Caco-2 (cell line): ENCODE data around the gene NCR2. TPM values are rescaled to one million over a fixed set of nuclear protein-coding genes. Genes with fewer than 3 reads are reported as not detected.
A peak's percentile ranks its signal among the peaks of the same experiment; 100 is the strongest.

Experiments
- BruUV-seq: library from RNA; stranded (reverse); fragments of 400-500 nt; replicated peaks from 2 replicates; lab custom pipeline; 2021; lab: Mats Ljungman, UMichigan
- CTCF ChIA-PET: fragments of 300-600 bp; sonication (Branson Sonifier 250); formaldehyde crosslinking; loops from one replicate; lab custom pipeline; 2022; ENCODE audit warnings: antibody characterized with exemption; lab: Charles Lee
- POLR2A ChIA-PET: fragments of 300-600 bp; sonication (Branson Sonifier 250); formaldehyde crosslinking; loops from one replicate; lab custom pipeline; 2022; ENCODE audit warnings: antibody characterized with exemption; lab: Charles Lee
- DNase-seq, 2 experiments: peaks; one replicate each; pipeline versions ENCODE4 v3.0.0 to v3.0.0-alpha.2; 2020 to 2022
- H3K27me3 ChIP-seq: replicated peaks from 2 replicates; pipeline ENCODE4 v1.6.0; 2011; ENCODE audit warnings: low read length; ENCODE audit not compliant: control insufficient read depth, insufficient read depth
- H3K36me3 ChIP-seq: 2 replicates; pipeline ENCODE4 v1.5.1; 2011; ENCODE audit warnings: low read length; ENCODE audit not compliant: control insufficient read depth, insufficient read depth
- H3K4me1 ChIP-seq: fragments of 250-450 bp; sonication (Bioruptor Pico); 2 replicates; pipeline ENCODE4 v1.5.1; 2020; ENCODE audit warnings: mild to moderate bottlenecking
- H3K4me3 ChIP-seq: 2 replicates; pipeline ENCODE4 v1.5.1; 2011; ENCODE audit warnings: low read depth, mild to moderate bottlenecking, control low read depth, low read length
- H3K9me3 ChIP-seq: fragments of 250-450 bp; sonication (Bioruptor Pico); 2 replicates; pipeline ENCODE4 v1.5.1; 2020; ENCODE audit warnings: mild to moderate bottlenecking, moderate library complexity
- H3K27ac Mint-ChIP-seq: one replicate; pipeline ENCODE4 v1.8.0; 2022; ENCODE audit warnings: mixed read lengths; ENCODE audit not compliant: unreplicated experiment
- H3K27me3 Mint-ChIP-seq: one replicate; pipeline ENCODE4 v1.8.0; 2022; ENCODE audit warnings: mixed read lengths; ENCODE audit not compliant: insufficient read depth, unreplicated experiment
- H3K36me3 Mint-ChIP-seq: one replicate; pipeline ENCODE4 v1.8.0; 2022; ENCODE audit warnings: mild to moderate bottlenecking, mixed read lengths; ENCODE audit not compliant: insufficient read depth, unreplicated experiment
- H3K4me1 Mint-ChIP-seq: one replicate; pipeline ENCODE4 v1.8.0; 2022; ENCODE audit warnings: low read depth, mixed read lengths; ENCODE audit not compliant: unreplicated experiment
- H3K4me3 Mint-ChIP-seq: one replicate; pipeline ENCODE4 v1.8.0; 2022; ENCODE audit warnings: mild to moderate bottlenecking, moderate library complexity, mixed read lengths; ENCODE audit not compliant: unreplicated experiment
- H3K9me3 Mint-ChIP-seq: one replicate; pipeline ENCODE4 v1.8.0; 2022; ENCODE audit warnings: mixed read lengths; ENCODE audit not compliant: unreplicated experiment
- CTCF ChIP-seq, 2 experiments: fragments of 200-600 bp in 1 of 2; IDR thresholded peaks; 1 replicate in 1 of 2; 2 replicates in 1 of 2; pipeline versions ENCODE4 v1.5.1 to v1.8.0; 2011 to 2022; ENCODE audit warnings: antibody characterized with exemption in 1 of 2, control low read depth in 1 of 2, inconsistent platforms in 1 of 2, low read depth in 1 of 2, low read length in 1 of 2, mild to moderate bottlenecking in 1 of 2, moderate library complexity in 1 of 2; ENCODE audit not compliant: insufficient read depth in 1 of 2, severe bottlenecking in 1 of 2, unreplicated experiment in 1 of 2
- intact Hi-C: fragments of 100-400 bp; cut with micrococcal nuclease; formaldehyde crosslinking; loops from one replicate; pipeline ENCODE4 v1.10.0; 2022; ENCODE audit not compliant: unreplicated experiment
- total RNA-seq: library from RNA; stranded (reverse); gene quantifications from 2 replicates; pipeline ENCODE4 v1.2.3, GENCODE V29; 2022

NCR2 gene
- total RNA-seq, 1 experiment from 2014 or later, result not detected

GRCh38 chr6:41356825-41357224 is 21.4 kb downstream of the NCR2 start:
- peaks cover 15% of the 10 kb centered on the region; the same call in 1 of the 2 replicates for H3K9me3 ChIP-seq
- CTCF ChIA-PET, result interaction anchor here (1.2 kb wide), 1 partner anchor 325 kb away, joined by 3 read pairs; no protein-coding TSS in a partner anchor
- Mint-ChIP-seq H3K4me1 (no peaks in the 10 kb centered on the region), H3K27ac (no peak overlapping the region), H3K27me3 (peaks cover 10% of the 10 kb centered on the region), H3K36me3 (no peaks in the 10 kb centered on the region), H3K9me3 (peaks cover 13% of the 10 kb centered on the region), H3K4me3 (no peak overlapping the region)
- H3K4me1 ChIP-seq, result no peaks in the 10 kb centered on the region
- no TSS peak for BruUV-seq
- H3K36me3 ChIP-seq, result no peaks in the 10 kb centered on the region
- intact Hi-C loops, result no loop called here
- no peaks in the 10 kb centered on the region for H3K27me3 ChIP-seq
- no peak for TF ChIP-seq CTCF (IDR thresholded peaks at IDR 0.05; ENCODE audit: insufficient read depth in 1 of 2, low read depth in 1 of 2, low read length in 1 of 2, severe bottlenecking in 1 of 2, unreplicated experiment in 1 of 2)
- POLR2A ChIA-PET, result no interaction called here
- DNase-seq, result peak in 1 of 2 experiments; percentile 30
- no peak overlapping the region for H3K4me3 ChIP-seq

- H3K27me3 Mint-ChIP-seq, result peaks cover 10% of the 10 kb centered on the region
- no TSS peak for BruUV-seq
- TF ChIP-seq CTCF (IDR thresholded peaks at IDR 0.05; ENCODE audit: insufficient read depth in 1 of 2, low read depth in 1 of 2, low read length in 1 of 2, severe bottlenecking in 1 of 2, unreplicated experiment in 1 of 2), result no peak
- H3K4me1 Mint-ChIP-seq, result no peaks in the 10 kb centered on the region
- CTCF ChIA-PET, result no interaction called here
- no peaks in the 10 kb centered on the region for H3K4me1 ChIP-seq
- H3K36me3 ChIP-seq, result no peaks in the 10 kb centered on the region
- H3K36me3 Mint-ChIP-seq, result no peaks in the 10 kb centered on the region
- H3K27me3 ChIP-seq, result no peaks in the 10 kb centered on the region
- H3K9me3 ChIP-seq, result peaks cover 19% of the 10 kb centered on the region; the same call in 1 of the 2 replicates
- H3K9me3 Mint-ChIP-seq, result peaks cover 13% of the 10 kb centered on the region
- intact Hi-C loops, result no loop called here
- H3K27ac Mint-ChIP-seq, result no peak overlapping the region
- H3K4me3 Mint-ChIP-seq, result no peak overlapping the region
- no peak for DNase-seq
- no peak overlapping the region for H3K4me3 ChIP-seq
- POLR2A ChIA-PET, result no interaction called here
Measured at GRCh38 chr6:41358503-41358902, 23.1 kb downstream of the NCR2 start.

- POLR2A ChIA-PET, result no interaction called here
- H3K9me3 Mint-ChIP-seq, result peaks cover 13% of the 10 kb centered on the region
Measured at GRCh38 chr6:41359617-41360313, 24.4 kb downstream of the NCR2 start.

More at GRCh38 chr6:41359617-41360313, 24.4 kb downstream of the NCR2 start:
- no peaks in the 10 kb centered on the region for H3K27me3 ChIP-seq
- Mint-ChIP-seq H3K4me3 (no peak overlapping the region), H3K4me1 (no peaks in the 10 kb centered on the region), H3K27ac (no peak overlapping the region), H3K36me3 (no peaks in the 10 kb centered on the region), H3K27me3 (peaks cover 13% of the 10 kb centered on the region)
- no TSS peak for BruUV-seq
- peaks cover 19% of the 10 kb centered on the region; the same call in 1 of the 2 replicates for H3K9me3 ChIP-seq
- H3K4me3 ChIP-seq, result no peak overlapping the region
- CTCF ChIA-PET, result no interaction called here
- H3K4me1 ChIP-seq, result no peaks in the 10 kb centered on the region
- no peak for DNase-seq
- intact Hi-C loops, result no loop called here
- TF ChIP-seq CTCF (IDR thresholded peaks at IDR 0.05; ENCODE audit: insufficient read depth in 1 of 2, low read depth in 1 of 2, low read length in 1 of 2, severe bottlenecking in 1 of 2, unreplicated experiment in 1 of 2), result no peak
- H3K36me3 ChIP-seq, result no peaks in the 10 kb centered on the region
